ENCODE results near the gene FAR1.

FAR1 gene

GRCh38 chr11:13763341-13763740 lies 94.9 kb downstream of the FAR1 start:
- no peaks in the 10 kb centered on the region for H3K27me3 ChIP-seq (ENCODE audit: insufficient read depth, low read length)
- H3K9me3 ChIP-seq (ENCODE audit: insufficient read depth, low read depth, low read length), result no peaks in the 10 kb centered on the region
- H3K27ac ChIP-seq (ENCODE audit: low read length), result no peak overlapping the region
- 0 out of 2 replicates have a peak, but pooled peaks cover 3% of the 10 kb centered on the region for H3K4me1 ChIP-seq (ENCODE audit: insufficient read depth, low read length)
- H3K4me3 ChIP-seq (ENCODE audit: low read length), result no peak overlapping the region
- no peaks in the 10 kb centered on the region for H3K36me3 ChIP-seq (ENCODE audit: insufficient read depth, low read depth, low read length)
- no peak overlapping the region for H3K9ac ChIP-seq (ENCODE audit: low read depth, low read length)

- Histone ChIP-seq H3K9me3 (ENCODE audit: insufficient read depth, low read depth, low read length) (no peaks in the 10 kb centered on the region), H3K4me1 (ENCODE audit: insufficient read depth, low read length) (0 out of 2 replicates have a peak, but pooled peaks cover 3% of the 10 kb centered on the region), H3K27ac (ENCODE audit: low read length) (no peak overlapping the region), H3K27me3 (ENCODE audit: insufficient read depth, low read length) (no peaks in the 10 kb centered on the region), H3K9ac (ENCODE audit: low read depth, low read length) (no peak overlapping the region), H3K4me3 (ENCODE audit: low read length) (no peak overlapping the region), H3K36me3 (ENCODE audit: insufficient read depth, low read depth, low read length) (no peaks in the 10 kb centered on the region)
Measured at GRCh38 chr11:13765886-13766285, 97.4 kb downstream of the FAR1 start.

GRCh38 chr11:13767471-13767870 lies 99.0 kb downstream of the FAR1 start:
- no peaks in the 10 kb centered on the region for H3K27me3 ChIP-seq (ENCODE audit: insufficient read depth, low read length)
- no peaks in the 10 kb centered on the region for H3K36me3 ChIP-seq (ENCODE audit: insufficient read depth, low read depth, low read length)

GRCh38 chr11:13769188-13769587 lies 100.7 kb downstream of the FAR1 start:
- no peaks in the 10 kb centered on the region for H3K4me1 ChIP-seq (ENCODE audit: insufficient read depth, low read length)
- H3K36me3 ChIP-seq (ENCODE audit: insufficient read depth, low read depth, low read length), result no peaks in the 10 kb centered on the region
- H3K27ac ChIP-seq (ENCODE audit: low read length), result no peak overlapping the region
- H3K4me3 ChIP-seq (ENCODE audit: low read length), result no peak overlapping the region
- H3K27me3 ChIP-seq (ENCODE audit: insufficient read depth, low read length), result no peaks in the 10 kb centered on the region
- H3K9me3 ChIP-seq (ENCODE audit: insufficient read depth, low read depth, low read length), result no peaks in the 10 kb centered on the region
- no peak overlapping the region for H3K9ac ChIP-seq (ENCODE audit: low read depth, low read length)

More at GRCh38 chr11:13767471-13767870, 99.0 kb downstream of the FAR1 start:
- Histone ChIP-seq H3K4me3 (ENCODE audit: low read length) (no peak overlapping the region), H3K27ac (ENCODE audit: low read length) (no peak overlapping the region), H3K9ac (ENCODE audit: low read depth, low read length) (no peak overlapping the region), H3K9me3 (ENCODE audit: insufficient read depth, low read depth, low read length) (no peaks in the 10 kb centered on the region), H3K4me1 (ENCODE audit: insufficient read depth, low read length) (no peaks in the 10 kb centered on the region)

- Histone ChIP-seq H3K27me3 (ENCODE audit: insufficient read depth, low read length) (no peaks in the 10 kb centered on the region), H3K9ac (ENCODE audit: low read depth, low read length) (no peak overlapping the region), H3K9me3 (ENCODE audit: insufficient read depth, low read depth, low read length) (no peaks in the 10 kb centered on the region), H3K27ac (ENCODE audit: low read length) (no peak overlapping the region), H3K4me1 (ENCODE audit: insufficient read depth, low read length) (no peaks in the 10 kb centered on the region), H3K36me3 (ENCODE audit: insufficient read depth, low read depth, low read length) (no peaks in the 10 kb centered on the region), H3K4me3 (ENCODE audit: low read length) (no peak overlapping the region)
Measured at GRCh38 chr11:13771151-13771550, 102.7 kb downstream of the FAR1 start.

GRCh38 chr11:13772223-13773046 lies 104.0 kb downstream of the FAR1 start:
- no peaks in the 10 kb centered on the region for H3K9me3 ChIP-seq (ENCODE audit: insufficient read depth, low read depth, low read length)
- no peaks in the 10 kb centered on the region for H3K27me3 ChIP-seq (ENCODE audit: insufficient read depth, low read length)
- H3K9ac ChIP-seq (ENCODE audit: low read depth, low read length), result no peak overlapping the region
- peaks cover 8% of the 10 kb centered on the region for H3K4me1 ChIP-seq (ENCODE audit: insufficient read depth, low read length)
- H3K27ac ChIP-seq (ENCODE audit: low read length), result no peak overlapping the region
- no peaks in the 10 kb centered on the region for H3K36me3 ChIP-seq (ENCODE audit: insufficient read depth, low read depth, low read length)
- no peak overlapping the region for H3K4me3 ChIP-seq (ENCODE audit: low read length)

GRCh38 chr11:13775471-13775870 lies 107.0 kb downstream of the FAR1 start:
- no peak overlapping the region for H3K4me3 ChIP-seq (ENCODE audit: low read length)
- H3K36me3 ChIP-seq (ENCODE audit: insufficient read depth, low read depth, low read length), result no peaks in the 10 kb centered on the region
- no peak overlapping the region for H3K27ac ChIP-seq (ENCODE audit: low read length)
- no peaks in the 10 kb centered on the region for H3K9me3 ChIP-seq (ENCODE audit: insufficient read depth, low read depth, low read length)
- H3K27me3 ChIP-seq (ENCODE audit: insufficient read depth, low read length), result no peaks in the 10 kb centered on the region
- no peak overlapping the region for H3K9ac ChIP-seq (ENCODE audit: low read depth, low read length)
- peaks cover 23% of the 10 kb centered on the region for H3K4me1 ChIP-seq (ENCODE audit: insufficient read depth, low read length)

- peaks cover 23% of the 10 kb centered on the region for H3K4me1 ChIP-seq (ENCODE audit: insufficient read depth, low read length)
- H3K36me3 ChIP-seq (ENCODE audit: insufficient read depth, low read depth, low read length), result no peaks in the 10 kb centered on the region
- no peak overlapping the region for H3K27ac ChIP-seq (ENCODE audit: low read length)
- no peak overlapping the region for H3K9ac ChIP-seq (ENCODE audit: low read depth, low read length)
- H3K4me3 ChIP-seq (ENCODE audit: low read length), result no peak overlapping the region
- H3K27me3 ChIP-seq (ENCODE audit: insufficient read depth, low read length), result no peaks in the 10 kb centered on the region
- H3K9me3 ChIP-seq (ENCODE audit: insufficient read depth, low read depth, low read length), result no peaks in the 10 kb centered on the region
Measured at GRCh38 chr11:13776134-13776815, 107.8 kb downstream of the FAR1 start.

GRCh38 chr11:13777341-13777985 lies 109.0 kb downstream of the FAR1 start:
- Histone ChIP-seq H3K4me3 (ENCODE audit: low read length) (peak overlapping the region; percentile 54), H3K27me3 (ENCODE audit: insufficient read depth, low read length) (no peaks in the 10 kb centered on the region), H3K9me3 (ENCODE audit: insufficient read depth, low read depth, low read length) (no peaks in the 10 kb centered on the region), H3K9ac (ENCODE audit: low read depth, low read length) (peak overlapping the region; percentile 47; the same call in 1 of the 2 replicates), H3K4me1 (ENCODE audit: insufficient read depth, low read length) (peaks cover 23% of the 10 kb centered on the region), H3K27ac (ENCODE audit: low read length) (no peak overlapping the region), H3K36me3 (ENCODE audit: insufficient read depth, low read depth, low read length) (no peaks in the 10 kb centered on the region)

GRCh38 chr11:13778345-13778744 lies 109.9 kb downstream of the FAR1 start:
- Histone ChIP-seq H3K36me3 (ENCODE audit: insufficient read depth, low read depth, low read length) (no peaks in the 10 kb centered on the region), H3K27me3 (ENCODE audit: insufficient read depth, low read length) (no peaks in the 10 kb centered on the region), H3K9ac (ENCODE audit: low read depth, low read length) (no peak overlapping the region), H3K27ac (ENCODE audit: low read length) (no peak overlapping the region), H3K9me3 (ENCODE audit: insufficient read depth, low read depth, low read length) (no peaks in the 10 kb centered on the region), H3K4me1 (ENCODE audit: insufficient read depth, low read length) (peaks cover 23% of the 10 kb centered on the region), H3K4me3 (ENCODE audit: low read length) (0 out of 2 replicates have a peak overlapping the region, but pooled peaks have one; percentile 1)

- no peak overlapping the region for H3K4me3 ChIP-seq (ENCODE audit: low read length)
- no peaks in the 10 kb centered on the region for H3K9me3 ChIP-seq (ENCODE audit: insufficient read depth, low read depth, low read length)
- H3K4me1 ChIP-seq (ENCODE audit: insufficient read depth, low read length), result peaks cover 23% of the 10 kb centered on the region
- no peaks in the 10 kb centered on the region for H3K36me3 ChIP-seq (ENCODE audit: insufficient read depth, low read depth, low read length)
- H3K27ac ChIP-seq (ENCODE audit: low read length), result no peak overlapping the region
- no peak overlapping the region for H3K9ac ChIP-seq (ENCODE audit: low read depth, low read length)
- H3K27me3 ChIP-seq (ENCODE audit: insufficient read depth, low read length), result no peaks in the 10 kb centered on the region
Measured at GRCh38 chr11:13781153-13781552, 112.7 kb downstream of the FAR1 start.

All from iPS-20b (cell line).